GM10266 (cell line): ENCODE measurements around the gene ULK1.

Experiments
- DNase-seq: peaks from one replicate; pipeline ENCODE4 v3.0.0; 2012; ENCODE audit errors: extremely low spot score
- TF ChIP-seq, protein P1 (sequence below): IDR thresholded peaks from 2 replicates; pipeline ENCODE4 v1.5.1; 2012; ENCODE audit warnings: mild to moderate bottlenecking, low read depth; ENCODE audit not compliant: control insufficient read depth, insufficient read depth; ENCODE audit errors: missing control alignments

The ULK1 gene

DNA sequence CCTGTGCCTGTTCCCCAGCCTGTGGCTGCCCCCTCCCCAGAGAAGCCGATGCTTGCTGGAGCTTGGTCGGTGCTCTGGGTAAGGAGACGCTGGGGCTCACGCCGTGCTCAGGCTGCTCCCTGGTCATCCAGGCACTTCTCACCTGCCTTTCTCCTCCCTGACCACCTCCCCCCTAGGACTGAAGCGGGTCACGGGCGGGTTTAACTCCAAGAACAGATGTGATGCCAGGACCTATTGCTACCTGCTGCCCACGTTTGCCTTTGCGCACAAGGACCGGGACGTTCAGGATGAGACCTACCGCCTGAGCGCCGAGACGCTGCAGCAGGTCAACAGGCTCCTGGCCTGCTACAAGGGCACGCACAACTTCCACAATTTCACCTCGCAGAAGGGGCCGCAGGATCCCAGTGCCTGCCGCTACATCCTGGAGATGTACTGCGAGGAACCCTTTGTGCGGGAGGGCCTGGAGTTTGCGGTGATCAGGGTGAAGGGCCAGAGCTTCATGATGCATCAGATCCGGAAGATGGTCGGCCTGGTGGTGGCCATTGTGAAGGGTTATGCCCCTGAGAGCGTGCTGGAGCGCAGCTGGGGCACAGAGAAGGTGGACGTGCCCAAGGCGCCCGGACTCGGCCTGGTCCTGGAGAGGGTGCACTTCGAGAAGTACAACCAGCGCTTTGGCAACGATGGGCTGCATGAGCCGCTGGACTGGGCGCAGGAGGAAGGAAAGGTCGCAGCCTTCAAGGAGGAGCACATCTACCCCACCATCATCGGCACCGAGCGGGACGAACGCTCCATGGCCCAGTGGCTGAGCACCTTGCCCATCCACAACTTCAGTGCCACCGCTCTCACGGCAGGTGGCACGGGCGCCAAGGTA is 46.9 kb downstream of the ULK1 start:
- DNase-seq = no peak
- TF ChIP-seq, protein P1, sequence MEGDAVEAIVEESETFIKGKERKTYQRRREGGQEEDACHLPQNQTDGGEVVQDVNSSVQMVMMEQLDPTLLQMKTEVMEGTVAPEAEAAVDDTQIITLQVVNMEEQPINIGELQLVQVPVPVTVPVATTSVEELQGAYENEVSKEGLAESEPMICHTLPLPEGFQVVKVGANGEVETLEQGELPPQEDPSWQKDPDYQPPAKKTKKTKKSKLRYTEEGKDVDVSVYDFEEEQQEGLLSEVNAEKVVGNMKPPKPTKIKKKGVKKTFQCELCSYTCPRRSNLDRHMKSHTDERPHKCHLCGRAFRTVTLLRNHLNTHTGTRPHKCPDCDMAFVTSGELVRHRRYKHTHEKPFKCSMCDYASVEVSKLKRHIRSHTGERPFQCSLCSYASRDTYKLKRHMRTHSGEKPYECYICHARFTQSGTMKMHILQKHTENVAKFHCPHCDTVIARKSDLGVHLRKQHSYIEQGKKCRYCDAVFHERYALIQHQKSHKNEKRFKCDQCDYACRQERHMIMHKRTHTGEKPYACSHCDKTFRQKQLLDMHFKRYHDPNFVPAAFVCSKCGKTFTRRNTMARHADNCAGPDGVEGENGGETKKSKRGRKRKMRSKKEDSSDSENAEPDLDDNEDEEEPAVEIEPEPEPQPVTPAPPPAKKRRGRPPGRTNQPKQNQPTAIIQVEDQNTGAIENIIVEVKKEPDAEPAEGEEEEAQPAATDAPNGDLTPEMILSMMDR = no peak

DNA sequence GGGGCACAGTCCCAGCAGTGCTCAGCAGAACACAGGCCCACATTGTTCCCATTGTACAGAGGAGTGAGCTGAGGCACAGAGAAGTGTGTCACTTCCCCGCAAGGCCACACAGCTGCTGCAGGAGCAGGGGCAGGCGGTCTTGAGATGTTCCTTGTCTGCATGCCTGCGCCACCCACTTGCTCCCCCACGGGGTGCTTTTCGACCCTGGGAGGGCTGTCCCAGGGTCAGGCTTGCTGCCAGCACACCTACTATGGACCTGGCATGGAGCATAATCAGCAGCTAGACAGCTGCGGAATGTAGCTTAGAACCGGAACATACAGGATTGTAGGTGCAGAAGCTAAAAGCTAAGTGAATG is 47.5 kb downstream of the ULK1 start:
- no peak for DNase-seq
- TF ChIP-seq, protein P1 = no peak

DNA sequence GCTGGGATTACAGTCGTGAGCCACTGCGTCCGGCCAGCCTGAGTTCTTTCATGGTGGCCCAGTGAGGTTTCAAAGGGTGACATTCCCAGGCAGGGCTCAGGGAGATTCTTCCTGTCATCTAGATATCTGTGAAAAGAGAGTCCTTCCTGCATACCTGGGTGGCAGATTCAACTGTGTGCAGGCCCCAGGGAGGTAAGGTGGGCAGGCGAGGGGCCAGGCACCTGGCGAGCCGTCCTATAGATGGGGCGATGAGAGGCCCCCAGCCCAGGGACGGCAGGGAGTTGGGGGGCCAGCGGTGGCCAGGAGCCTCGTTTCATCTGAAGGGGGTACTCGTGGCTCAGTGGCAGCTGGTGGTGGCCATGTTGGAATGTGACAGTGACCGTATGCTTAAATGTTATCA is 48.2 kb downstream of the ULK1 start:
- TF ChIP-seq, protein P1 = no peak
- DNase-seq = no peak

DNA sequence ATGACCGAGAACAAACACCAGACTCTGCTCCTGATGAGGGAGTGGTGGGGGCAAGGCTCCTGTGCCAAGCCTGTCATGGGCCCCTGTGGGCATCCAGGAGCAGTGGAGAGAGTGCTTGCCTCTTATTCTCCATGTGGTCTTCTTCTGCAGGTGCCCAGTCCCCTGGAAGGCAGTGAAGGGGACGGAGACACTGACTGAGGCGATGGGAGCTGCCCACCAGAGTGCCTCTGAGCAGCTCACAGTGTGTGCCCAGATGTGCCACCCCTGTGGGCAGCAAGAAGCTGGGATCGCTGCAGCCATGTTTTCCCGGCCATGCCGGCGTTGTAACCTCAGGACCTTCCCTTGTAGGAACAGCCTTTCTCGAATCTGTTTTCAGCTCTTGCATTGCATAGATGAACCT is 49.0 kb downstream of the ULK1 start:
- TF ChIP-seq, protein P1 = no peak
- DNase-seq = no peak

DNA sequence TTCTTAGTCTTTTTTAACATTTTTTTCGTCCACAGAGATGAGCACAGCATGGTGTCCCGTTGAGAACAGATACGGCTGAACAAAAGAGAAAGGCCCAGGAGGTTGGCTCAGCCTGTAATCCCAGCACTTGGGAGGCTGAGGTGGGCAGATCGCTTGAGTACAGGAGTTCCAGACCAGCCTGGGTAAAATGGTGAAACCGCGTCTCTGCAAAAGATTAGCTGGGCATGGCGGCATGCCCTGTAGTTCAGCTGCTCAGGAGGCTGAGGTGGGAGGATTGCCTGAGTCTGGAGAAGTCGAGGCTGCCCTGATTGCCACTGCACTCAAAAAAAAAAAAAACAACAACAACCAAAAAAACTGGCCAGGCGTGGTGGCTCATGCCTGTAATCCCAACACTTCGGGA is 49.5 kb downstream of the ULK1 start:
- TF ChIP-seq, protein P1 = no peak
- no peak for DNase-seq

DNA sequence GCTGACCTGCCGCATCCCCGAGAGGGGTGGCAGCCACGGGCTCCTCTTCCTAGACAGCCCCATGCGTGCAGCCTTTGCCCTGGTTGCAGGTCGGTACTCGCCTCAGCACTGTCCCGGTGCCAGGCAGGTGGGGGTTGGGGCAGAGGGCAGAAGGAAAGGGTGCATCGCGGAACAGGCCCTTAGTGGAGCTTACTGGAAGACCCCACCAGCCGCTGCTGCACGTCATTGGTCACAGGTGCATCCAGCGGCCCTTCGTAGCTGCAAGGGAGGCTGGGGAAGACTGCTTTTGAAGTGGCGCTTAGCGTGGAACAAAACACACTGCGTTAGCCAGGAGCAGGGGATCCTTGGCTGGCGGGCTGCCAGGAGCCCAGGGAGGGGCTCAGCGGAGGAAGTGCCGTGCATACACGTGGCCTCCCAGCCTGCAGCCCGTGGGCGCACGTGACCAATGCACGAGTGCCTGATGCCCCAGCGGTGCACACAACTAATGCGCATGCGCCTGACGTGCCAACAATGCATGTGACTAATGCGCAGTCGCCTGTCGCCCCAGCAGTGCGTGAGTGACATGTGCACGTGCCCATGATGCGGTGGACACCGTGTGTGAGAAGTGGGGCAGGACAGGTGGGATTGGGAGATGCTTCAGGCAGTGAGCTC is 50.3 kb downstream of the ULK1 start:
- DNase-seq = no peak
- TF ChIP-seq, protein P1 = no peak

DNA sequence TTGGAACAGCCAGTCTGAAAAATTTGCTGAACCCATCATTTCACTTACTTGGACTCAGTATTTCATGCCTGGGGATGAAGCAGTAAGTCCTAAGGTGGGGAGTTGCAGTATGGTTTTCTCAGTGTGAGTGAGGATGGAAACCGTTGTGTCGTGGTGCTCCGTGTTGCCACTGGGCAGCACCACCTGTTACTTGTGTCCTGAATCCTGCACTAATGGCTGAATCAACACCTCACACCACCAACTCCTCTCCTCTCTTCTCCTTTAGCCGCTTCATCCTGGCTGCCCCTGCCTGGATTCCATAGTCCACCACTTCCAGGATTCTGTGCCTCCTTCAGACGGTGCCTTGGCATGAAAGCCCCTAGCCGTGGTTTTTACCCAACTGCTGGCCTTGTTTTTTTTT is 52.3 kb downstream of the ULK1 start:
- TF ChIP-seq, protein P1 = no peak
- DNase-seq = no peak
